Right lobe of liver (tissue), 6 donors: ENCODE data around the gene ZNF384. TPM values are rescaled to one million over a fixed set of nuclear protein-coding genes. Genes with fewer than 3 reads are reported as not detected.

Source experiments
- ATAC-seq, 4 donors: fragments of 200-7000 bp; cut with Tn5 transposase; one replicate each; pipeline ENCODE4 v1.9.1; 2020; ENCODE audit warnings: mild to moderate bottlenecking in 4 of 4, moderate library complexity in 4 of 4
- DNase-seq, 3 donors: peaks; one replicate each; pipeline ENCODE4 v3.0.0-alpha.2; 2020
- H3K27ac ChIP-seq, 3 donors: fragments of 200-600 bp; one replicate each; pipeline ENCODE4 v1.8.0; 2022
- H3K27me3 ChIP-seq, 2 donors: fragments of 200-600 bp; one replicate each; pipeline ENCODE4 v1.8.0; 2022
- H3K36me3 ChIP-seq, 4 donors: fragments of 200-600 bp; sonication (generic) in 1 of 4; one replicate each; pipeline versions ENCODE4 v1.5.1 to v1.8.0; 2017 to 2022; ENCODE audit warnings: control low read depth in 1 of 4
- H3K4me1 ChIP-seq, 4 donors: fragments of 200-600 bp; sonication (generic) in 1 of 4; one replicate each; pipeline versions ENCODE4 v1.5.1 to v1.8.0; 2017 to 2022; ENCODE audit warnings: control low read depth in 1 of 4
- H3K4me3 ChIP-seq, 3 donors: fragments of 200-600 bp; one replicate each; pipeline ENCODE4 v1.8.0; 2022
- H3K9me3 ChIP-seq, 4 donors: fragments of 200-600 bp; sonication (generic) in 1 of 4; one replicate each; pipeline versions ENCODE4 v1.5.1 to v1.8.0; 2017 to 2022; ENCODE audit warnings: control low read depth in 1 of 4
- CTCF ChIP-seq, 4 donors: fragments of 200-600 bp in 3 of 4; fragments of 450-650 bp in 1 of 4; IDR thresholded peaks; one replicate each; pipeline versions ENCODE4 v1.5.1 to v1.8.0; 2016 to 2022; ENCODE audit warnings: antibody characterized with exemption in 4 of 4, mild to moderate bottlenecking in 2 of 4
- POLR2A ChIP-seq: fragments of 450-650 bp; IDR thresholded peaks from one replicate; pipeline ENCODE4 v1.6.1; 2017; ENCODE audit warnings: antibody characterized with exemption, mild to moderate bottlenecking
- WGBS: methylation state at CpG from one replicate; pipeline ENCODE4 v1.1.6; 2018; ENCODE audit warnings: low coverage, low lambda C conversion rate; ENCODE audit not compliant: insufficient coverage; ENCODE audit errors: missing lambda C conversion rate; 5-methylcytosine and 5-hydroxymethylcytosine counted together
- intact Hi-C, 2 donors: fragments of 100-400 bp; cut with DNase I; formaldehyde crosslinking; loops; one replicate each; pipeline versions ENCODE4 v1.11.2 to v1.14.1; 2022
- small RNA-seq, 2 experiments: library from RNA; depleted of rRNA; stranded (forward); fragments of <200 nt; gene quantifications; one replicate each; pipeline ENCODE3, GENCODE V24; 2016
- total RNA-seq, 6 experiments: library from RNA; depleted of rRNA in 2 of 6; stranded (reverse); fragments of >200 nt in 2 of 6; fragmentation: NEBNext Ultra II Directional in 3 of 6; extraction: Animal tissue kit (Norgen Biotek cat#: 25700) in 3 of 6; gene quantifications; one replicate each; pipeline versions ENCODE4 v1.1.0 to v1.2.4, GENCODE V29; 2016 to 2023
- donor health status: DM: no; HTN: yes; CAD: no.
- donor health status: DM: no; HTN: no; CAD: no.
- donor health status: DM: no; HTN: no; CAD: no.
- donor health status: DM: no; HTN: yes; CAD: no.
- donor health status: DM: no; HTN: yes; CAD: no.

The ZNF384 gene
- total RNA-seq, 6 experiments from 2014 or later: 11.9 to 22.3 (median 18.3) TPM

- DNase-seq: no peak
- ATAC-seq: no peak
- Histone ChIP-seq H3K4me1 (no peaks in the 10 kb centered on the region), H3K4me3 (peak overlapping the region in 1 of 3 donors; percentile 34), H3K27me3 (no peaks in the 10 kb centered on the region), H3K36me3 (no peaks in the 10 kb centered on the region), H3K27ac (no peak overlapping the region), H3K9me3 (no peaks in the 10 kb centered on the region)
- TF ChIP-seq CTCF (IDR thresholded peaks at IDR 0.05) (no peak), POLR2A (no peak)
- intact Hi-C loops: loop anchor here (10.0 kb wide), 2 partner anchors 74 to 214 kb away; no protein-coding TSS in a partner anchor
- 85% methylated on average over 25 of the region's 29 CpGs for WGBS
These were observed 68.3 kb downstream of the ZNF384 start for GRCh38 chr12:6620885-6621274.

- no peaks in the 10 kb centered on the region for H3K27me3 ChIP-seq
- peak in 2 of 3 donors; percentile 56 to 65 for DNase-seq
- H3K9me3 ChIP-seq: no peaks in the 10 kb centered on the region
- H3K27ac ChIP-seq: no peak overlapping the region
- WGBS: 47% methylated on average over 15 of the region's 88 CpGs
- no peaks in the 10 kb centered on the region for H3K36me3 ChIP-seq
- peak; percentile 46 to 64 (median 58) for ATAC-seq
- TF ChIP-seq CTCF (IDR thresholded peaks at IDR 0.05) (peak; percentile 34 to 59 (median 41)), POLR2A (no peak)
- H3K4me3 ChIP-seq: peak overlapping the region in 1 of 3 donors; percentile 34
- no peaks in the 10 kb centered on the region for H3K4me1 ChIP-seq
- intact Hi-C loops: loop anchor here (10.0 kb wide), 2 partner anchors 74 to 214 kb away; no protein-coding TSS in a partner anchor
These were observed 68.9 kb downstream of the ZNF384 start for GRCh38 chr12:6620137-6620884.

- TF ChIP-seq POLR2A: no peak
- no peak for TF ChIP-seq CTCF (IDR thresholded peaks at IDR 0.05)
- ATAC-seq (no peak), DNase-seq (no peak)
- Histone ChIP-seq H3K4me1 (peaks cover 0 to 13% (median 4%) of the 10 kb centered on the region in 4 donors), H3K4me3 (no peak overlapping the region), H3K9me3 (no peaks in the 10 kb centered on the region), H3K27me3 (no peaks in the 10 kb centered on the region), H3K27ac (no peak overlapping the region), H3K36me3 (no peaks in the 10 kb centered on the region)
- intact Hi-C loops: no loop called here
- 60% methylated on average over 4 of the region's 5 CpGs for WGBS
These were observed 70.5 kb downstream of the ZNF384 start for GRCh38 chr12:6618483-6619225.

Small RNAs within 50 kb of the gene (small RNA-seq; reads per million reads assigned to genes)
- 0 reads per million in 2 experiments for gene RNU6-781P

Other genes starting within 250 kb of the ZNF384 start
- 1 to 10 TPM in 1 of 6 experiments, under 1 TPM in 4, not detected in 1; 0.33 to 1.2 (median 0.68) TPM for gene CD27, start 244.4 kb downstream of the ZNF384 start, total RNA-seq
- gene TAPBPL, start 237.3 kb downstream of the ZNF384 start, total RNA-seq: 10 to 100 TPM; 13.8 to 29.3 (median 21.4) TPM
- gene VAMP1, start 218.7 kb downstream of the ZNF384 start, total RNA-seq: 1 to 10 TPM; 3.5 to 6.5 (median 6.0) TPM
- 100 to 1,000 TPM in 1 of 6 experiments, 10 to 100 TPM in 5; 38.2 to 104 (median 80.2) TPM for gene MRPL51, start 196.1 kb downstream of the ZNF384 start, total RNA-seq
- gene NCAPD2, start 195.3 kb downstream of the ZNF384 start, total RNA-seq: 10 to 100 TPM in 2 of 6 experiments, 1 to 10 TPM in 4; 6.2 to 40.9 (median 8.4) TPM
- gene GAPDH, start 154.9 kb downstream of the ZNF384 start, total RNA-seq: 1,000 to 10,000 TPM in 4 of 6 experiments, 100 to 1,000 TPM in 2; 788 to 3,247 (median 1,580) TPM
- 1 to 10 TPM; 5.5 to 9.3 (median 7.4) TPM for gene IFFO1, start 133.3 kb downstream of the ZNF384 start, total RNA-seq
- gene NOP2, start 121.1 kb downstream of the ZNF384 start, total RNA-seq: 10 to 100 TPM; 12.6 to 20.1 (median 18.5) TPM
- gene CHD4, start 82.0 kb downstream of the ZNF384 start, total RNA-seq: 100 to 1,000 TPM in 1 of 6 experiments, 10 to 100 TPM in 5; 66.7 to 102 (median 82.3) TPM
- gene LPAR5, start 53.4 kb downstream of the ZNF384 start, total RNA-seq: 1 to 10 TPM in 1 of 6 experiments, under 1 TPM in 5; 0.31 to 1.5 (median 0.78) TPM
- gene ACRBP, start 41.9 kb downstream of the ZNF384 start, total RNA-seq: 1 to 10 TPM in 4 of 6 experiments, under 1 TPM in 1, not detected in 1; 0.95 to 3.3 (median 1.7) TPM
- 10 to 100 TPM; 10.6 to 20.0 (median 17.0) TPM for gene ING4, start 26.3 kb downstream of the ZNF384 start, total RNA-seq
- not detected for gene PIANP, start 11.4 kb upstream of the ZNF384 start, total RNA-seq
- 10 to 100 TPM; 26.7 to 49.5 (median 30.6) TPM for gene COPS7A, start 34.7 kb upstream of the ZNF384 start, total RNA-seq
- 100 to 1,000 TPM; 104 to 185 (median 134) TPM for gene MLF2, start 63.8 kb upstream of the ZNF384 start, total RNA-seq
- 100 to 1,000 TPM; 113 to 484 (median 404) TPM for gene PTMS, start 77.0 kb upstream of the ZNF384 start, total RNA-seq
- 1 to 10 TPM in 4 of 6 experiments, under 1 TPM in 2; 0.18 to 2.3 (median 1.4) TPM for gene LAG3, start 83.1 kb upstream of the ZNF384 start, total RNA-seq
- 10 to 100 TPM; 10.0 to 41.6 (median 28.1) TPM for gene CD4, start 100.2 kb upstream of the ZNF384 start, total RNA-seq
- gene GPR162, start 132.4 kb upstream of the ZNF384 start, total RNA-seq: 1 to 10 TPM in 4 of 6 experiments, under 1 TPM in 2; 0.37 to 3.1 (median 2.1) TPM
- gene P3H3, start 139.0 kb upstream of the ZNF384 start, total RNA-seq: 1 to 10 TPM in 5 of 6 experiments, under 1 TPM in 1; 0.98 to 2.1 (median 1.5) TPM
- gene GNB3, start 151.6 kb upstream of the ZNF384 start, total RNA-seq: under 1 TPM in 4 of 6 experiments, not detected in 2; 0.17 to 0.51 (median 0.43) TPM
- 1 to 10 TPM in 4 of 6 experiments, under 1 TPM in 2; 0.62 to 1.7 (median 1.3) TPM for gene CDCA3, start 161.9 kb upstream of the ZNF384 start, total RNA-seq
- gene USP5, start 162.8 kb upstream of the ZNF384 start, total RNA-seq: 10 to 100 TPM; 38.2 to 59.5 (median 42.6) TPM
- gene TPI1, start 178.2 kb upstream of the ZNF384 start, total RNA-seq: 100 to 1,000 TPM; 265 to 400 (median 331) TPM
- gene SPSB2, start 183.9 kb upstream of the ZNF384 start, total RNA-seq: 1 to 10 TPM; 1.7 to 5.3 (median 3.6) TPM
- 1 to 10 TPM in 5 of 6 experiments, under 1 TPM in 1; 0.93 to 4.3 (median 2.6) TPM for gene LRRC23, start 215.4 kb upstream of the ZNF384 start, total RNA-seq
- 1 to 10 TPM; 1.1 to 9.3 (median 2.0) TPM for gene ENO2, start 225.2 kb upstream of the ZNF384 start, total RNA-seq
- gene ATN1, start 238.6 kb upstream of the ZNF384 start, total RNA-seq: 10 to 100 TPM in 5 of 6 experiments, 1 to 10 TPM in 1; 9.2 to 24.1 (median 16.8) TPM